Esophagus squamous epithelium (tissue), 4 donors: Measurements from ENCODE around the gene EFCAB6.

Source experiments
- POLR2A ChIP-seq, 4 donors: fragments of 450-650 bp; IDR thresholded peaks; one replicate each; pipeline ENCODE4 v1.6.1; 2017; ENCODE audit warnings: antibody characterized with exemption in 4 of 4, mild to moderate bottlenecking in 4 of 4, moderate library complexity in 3 of 4
- TF ChIP-seq, protein P1 (sequence below), 6 experiments: fragments of 450-650 bp in 4 of 6; fragments of 200-600 bp in 2 of 6; sonication (generic) in 2 of 6; IDR thresholded peaks; one replicate each; pipeline ENCODE4 v1.5.1; 2016 to 2019; ENCODE audit warnings: antibody characterized with exemption in 6 of 6, mild to moderate bottlenecking in 4 of 6, moderate library complexity in 4 of 6

DNA sequence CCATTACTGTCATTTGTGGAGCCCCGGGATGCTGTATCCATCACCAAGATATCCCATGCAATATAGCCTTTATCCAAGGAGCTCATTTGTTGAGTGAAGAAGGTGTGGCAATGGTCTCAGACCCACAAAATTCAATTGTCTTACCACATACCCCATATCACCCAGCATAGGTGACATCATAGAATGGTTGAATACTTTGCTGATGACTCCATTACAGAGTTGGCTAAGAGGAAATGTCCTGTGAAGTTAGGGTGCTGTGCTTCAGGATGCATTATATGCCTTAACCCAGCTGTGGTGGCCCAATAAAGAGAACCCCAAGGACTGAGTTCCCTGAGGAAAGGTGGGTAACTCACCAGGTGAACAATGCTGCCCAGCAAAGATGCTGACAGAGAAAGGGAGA is 113.7 kb downstream of the EFCAB6 start:
- TF ChIP-seq, protein P1, sequence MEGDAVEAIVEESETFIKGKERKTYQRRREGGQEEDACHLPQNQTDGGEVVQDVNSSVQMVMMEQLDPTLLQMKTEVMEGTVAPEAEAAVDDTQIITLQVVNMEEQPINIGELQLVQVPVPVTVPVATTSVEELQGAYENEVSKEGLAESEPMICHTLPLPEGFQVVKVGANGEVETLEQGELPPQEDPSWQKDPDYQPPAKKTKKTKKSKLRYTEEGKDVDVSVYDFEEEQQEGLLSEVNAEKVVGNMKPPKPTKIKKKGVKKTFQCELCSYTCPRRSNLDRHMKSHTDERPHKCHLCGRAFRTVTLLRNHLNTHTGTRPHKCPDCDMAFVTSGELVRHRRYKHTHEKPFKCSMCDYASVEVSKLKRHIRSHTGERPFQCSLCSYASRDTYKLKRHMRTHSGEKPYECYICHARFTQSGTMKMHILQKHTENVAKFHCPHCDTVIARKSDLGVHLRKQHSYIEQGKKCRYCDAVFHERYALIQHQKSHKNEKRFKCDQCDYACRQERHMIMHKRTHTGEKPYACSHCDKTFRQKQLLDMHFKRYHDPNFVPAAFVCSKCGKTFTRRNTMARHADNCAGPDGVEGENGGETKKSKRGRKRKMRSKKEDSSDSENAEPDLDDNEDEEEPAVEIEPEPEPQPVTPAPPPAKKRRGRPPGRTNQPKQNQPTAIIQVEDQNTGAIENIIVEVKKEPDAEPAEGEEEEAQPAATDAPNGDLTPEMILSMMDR (IDR thresholded peaks at IDR 0.05) = no peak
- no peak for TF ChIP-seq POLR2A (IDR thresholded peaks at IDR 0.05)
